Effector memory CD4-positive, alpha-beta T cell (primary cell): ENCODE results near the gene ATP10A.

Source experiments
- DNase-seq, 3 donors: peaks; one replicate each; pipeline ENCODE4 v3.0.0-alpha.2; 2020
- H3K27ac ChIP-seq: 2 replicates; pipeline ENCODE4 v1.7.0; 2013; ENCODE audit warnings: mild to moderate bottlenecking, low read length, moderate library complexity; ENCODE audit not compliant: insufficient read depth, poor library complexity, severe bottlenecking
- H3K27me3 ChIP-seq: replicated peaks from 2 replicates; pipeline ENCODE4 v1.7.0; 2013; ENCODE audit warnings: mild to moderate bottlenecking, low read length; ENCODE audit not compliant: insufficient read depth, control insufficient read depth, poor library complexity, severe bottlenecking
- H3K36me3 ChIP-seq: 2 replicates; pipeline ENCODE4 v1.7.0; 2013; ENCODE audit warnings: mild to moderate bottlenecking, low read length, moderate library complexity; ENCODE audit not compliant: control insufficient read depth, insufficient read depth
- H3K4me1 ChIP-seq: 2 replicates; pipeline ENCODE4 v1.7.0; 2013; ENCODE audit warnings: low read length, mild to moderate bottlenecking; ENCODE audit not compliant: control insufficient read depth, insufficient read depth, poor library complexity, severe bottlenecking
- H3K4me3 ChIP-seq: 2 replicates; pipeline ENCODE4 v1.7.0; 2013; ENCODE audit warnings: low read length, low read depth, mild to moderate bottlenecking; ENCODE audit not compliant: insufficient read depth, poor library complexity, severe bottlenecking
- H3K9me3 ChIP-seq: 2 replicates; pipeline ENCODE4 v1.7.0; 2013; ENCODE audit warnings: mild to moderate bottlenecking, low read length, moderate library complexity; ENCODE audit not compliant: control insufficient read depth

ATP10A gene

DNA sequence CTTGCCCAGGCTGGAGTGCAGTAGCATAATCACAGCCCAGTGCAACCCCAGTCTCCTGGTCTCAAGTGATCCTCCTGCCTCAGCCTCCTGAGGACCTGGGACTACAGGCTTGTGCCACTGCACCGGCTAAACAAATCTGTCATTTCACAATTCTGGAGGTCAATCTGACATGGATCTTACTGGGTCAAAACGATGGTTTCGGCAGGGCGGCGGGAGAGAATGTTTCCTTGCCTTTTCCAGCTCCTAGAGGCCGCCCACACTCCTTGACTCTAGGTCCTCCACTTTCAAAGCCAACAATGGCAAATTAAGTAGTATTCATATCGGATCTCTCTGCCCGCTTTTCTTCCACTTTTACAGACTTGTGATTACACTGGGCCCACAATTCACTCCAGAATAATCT is 14.8 kb downstream of the ATP10A start:
- H3K4me3 ChIP-seq: no peak overlapping the region
- no peaks in the 10 kb centered on the region for H3K36me3 ChIP-seq
- peak overlapping the region; percentile 86 for H3K27ac ChIP-seq
- no peak for DNase-seq
- H3K27me3 ChIP-seq: no peaks in the 10 kb centered on the region
- H3K9me3 ChIP-seq: no peaks in the 10 kb centered on the region
- H3K4me1 ChIP-seq: peaks cover 66% of the 10 kb centered on the region

GRCh38 chr15:25847051-25847450 is 16.1 kb downstream of the ATP10A start:
- Histone ChIP-seq H3K27ac (peak overlapping the region; percentile 30), H3K4me3 (no peak overlapping the region), H3K9me3 (no peaks in the 10 kb centered on the region), H3K36me3 (no peaks in the 10 kb centered on the region), H3K4me1 (peaks cover 53% of the 10 kb centered on the region), H3K27me3 (no peaks in the 10 kb centered on the region)
- no peak for DNase-seq

DNA sequence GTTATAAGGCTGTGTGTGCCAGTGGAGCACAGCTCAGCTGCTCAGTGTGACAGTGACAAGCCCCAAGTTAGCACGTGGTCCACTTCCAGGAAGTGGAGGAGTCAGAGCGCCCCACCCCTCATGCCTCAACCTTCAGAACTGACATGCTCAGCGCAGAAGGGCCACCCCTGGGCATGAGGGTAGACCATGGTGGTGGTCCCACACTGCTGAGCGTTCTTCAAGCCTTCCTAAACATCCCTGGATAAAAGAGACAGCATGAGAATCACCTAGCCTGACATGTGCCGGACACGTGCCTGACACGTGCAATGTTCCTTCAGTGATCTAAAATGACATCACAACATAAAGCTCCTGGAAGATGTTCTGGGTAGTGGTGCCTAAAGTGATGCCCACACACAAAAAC is 16.8 kb downstream of the ATP10A start:
- no peaks in the 10 kb centered on the region for H3K9me3 ChIP-seq
- DNase-seq: peak in 2 of 3 donors; percentile 35 to 39
- H3K4me3 ChIP-seq: no peak overlapping the region
- H3K36me3 ChIP-seq: no peaks in the 10 kb centered on the region
- H3K27me3 ChIP-seq: no peaks in the 10 kb centered on the region
- H3K27ac ChIP-seq: peak overlapping the region; percentile 30
- H3K4me1 ChIP-seq: peaks cover 46% of the 10 kb centered on the region

DNA sequence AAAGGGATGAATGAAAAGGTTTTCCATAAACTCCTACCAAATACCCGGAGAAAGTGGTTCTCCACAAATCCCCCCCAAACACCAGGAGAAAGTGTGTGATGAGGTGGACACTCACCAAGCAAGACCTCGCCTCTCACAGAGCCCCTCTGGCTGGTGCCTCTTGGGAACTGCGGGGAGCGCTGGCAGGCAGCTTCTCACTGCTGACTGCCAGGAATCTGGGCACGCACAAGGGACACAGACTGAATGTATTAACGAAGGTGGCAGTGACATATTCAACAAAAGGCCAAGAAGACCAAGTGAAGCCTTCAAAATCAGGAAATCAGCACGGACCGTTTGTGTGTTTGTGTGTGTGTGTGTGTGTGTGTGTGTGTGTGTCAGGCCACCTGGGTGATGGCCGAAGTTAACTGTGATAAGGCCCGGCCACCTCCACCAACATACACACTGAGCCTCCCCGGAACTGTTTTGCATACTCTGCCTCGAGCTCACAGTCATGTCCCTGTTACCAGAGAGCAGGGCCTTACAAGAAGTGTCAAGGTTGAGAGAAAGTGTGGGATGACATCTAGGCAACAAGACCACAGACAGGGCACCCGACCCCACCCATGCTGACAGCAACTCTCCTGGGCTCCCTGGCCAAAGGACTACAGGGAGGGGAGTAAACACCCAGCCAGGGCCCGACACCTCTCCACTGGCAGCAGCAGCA is 18.0 kb downstream of the ATP10A start:
- peaks cover 38% of the 10 kb centered on the region for H3K4me1 ChIP-seq
- H3K36me3 ChIP-seq: peaks cover 6% of the 10 kb centered on the region
- H3K27me3 ChIP-seq: no peaks in the 10 kb centered on the region
- DNase-seq: no peak
- H3K4me3 ChIP-seq: no peak overlapping the region
- no peaks in the 10 kb centered on the region for H3K9me3 ChIP-seq
- peak overlapping the region; percentile 20 for H3K27ac ChIP-seq

GRCh38 chr15:25844542-25844941 is 18.6 kb downstream of the ATP10A start:
- Histone ChIP-seq H3K27me3 (no peaks in the 10 kb centered on the region), H3K36me3 (peaks cover 6% of the 10 kb centered on the region), H3K27ac (no peak overlapping the region), H3K9me3 (no peaks in the 10 kb centered on the region), H3K4me1 (peaks cover 32% of the 10 kb centered on the region), H3K4me3 (no peak overlapping the region)
- DNase-seq: no peak

GRCh38 chr15:25844076-25844475 is 19.1 kb downstream of the ATP10A start:
- Histone ChIP-seq H3K4me1 (peaks cover 28% of the 10 kb centered on the region), H3K4me3 (no peak overlapping the region), H3K36me3 (peaks cover 6% of the 10 kb centered on the region), H3K9me3 (no peaks in the 10 kb centered on the region), H3K27ac (no peak overlapping the region), H3K27me3 (no peaks in the 10 kb centered on the region)
- no peak for DNase-seq

DNA sequence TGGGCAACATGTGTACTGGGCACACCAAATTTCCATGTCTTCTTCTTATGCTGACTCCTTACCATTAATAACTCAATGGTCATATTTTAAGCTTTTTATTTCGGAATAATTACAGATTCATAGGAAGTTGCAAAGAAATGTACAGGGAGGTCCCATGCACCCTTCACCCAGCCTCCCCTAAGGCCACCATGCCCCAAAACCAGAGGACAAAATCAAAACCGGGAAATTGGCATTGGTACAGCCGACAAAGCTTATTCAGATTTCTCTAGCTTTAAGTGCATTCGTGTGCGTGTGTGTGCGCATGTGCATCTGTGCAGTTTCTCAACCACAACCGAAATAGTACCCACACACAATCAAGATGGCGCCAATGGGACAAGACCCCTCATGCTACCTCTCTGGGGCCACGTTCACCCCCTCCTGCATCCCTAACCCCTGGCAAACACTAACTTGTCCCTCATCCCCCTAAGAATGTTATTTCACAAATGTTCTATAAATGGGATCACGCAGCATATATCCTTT is 23.4 kb downstream of the ATP10A start:
- no peak overlapping the region for H3K27ac ChIP-seq
- no peaks in the 10 kb centered on the region for H3K4me1 ChIP-seq
- no peak for DNase-seq
- H3K36me3 ChIP-seq: peaks cover 6% of the 10 kb centered on the region
- H3K27me3 ChIP-seq: no peaks in the 10 kb centered on the region
- no peak overlapping the region for H3K4me3 ChIP-seq
- H3K9me3 ChIP-seq: no peaks in the 10 kb centered on the region

GRCh38 chr15:25838871-25839195 is 24.3 kb downstream of the ATP10A start:
- H3K36me3 ChIP-seq: peaks cover 6% of the 10 kb centered on the region
- no peak overlapping the region for H3K4me3 ChIP-seq
- no peaks in the 10 kb centered on the region for H3K9me3 ChIP-seq
- DNase-seq: no peak
- H3K27ac ChIP-seq: no peak overlapping the region
- H3K4me1 ChIP-seq: no peaks in the 10 kb centered on the region
- H3K27me3 ChIP-seq: no peaks in the 10 kb centered on the region

- Histone ChIP-seq H3K4me3 (no peak overlapping the region), H3K9me3 (no peaks in the 10 kb centered on the region), H3K27ac (no peak overlapping the region), H3K4me1 (no peaks in the 10 kb centered on the region), H3K36me3 (peaks cover 6% of the 10 kb centered on the region), H3K27me3 (no peaks in the 10 kb centered on the region)
- no peak for DNase-seq
These were observed 24.8 kb downstream of the ATP10A start for GRCh38 chr15:25838191-25838870.

DNA sequence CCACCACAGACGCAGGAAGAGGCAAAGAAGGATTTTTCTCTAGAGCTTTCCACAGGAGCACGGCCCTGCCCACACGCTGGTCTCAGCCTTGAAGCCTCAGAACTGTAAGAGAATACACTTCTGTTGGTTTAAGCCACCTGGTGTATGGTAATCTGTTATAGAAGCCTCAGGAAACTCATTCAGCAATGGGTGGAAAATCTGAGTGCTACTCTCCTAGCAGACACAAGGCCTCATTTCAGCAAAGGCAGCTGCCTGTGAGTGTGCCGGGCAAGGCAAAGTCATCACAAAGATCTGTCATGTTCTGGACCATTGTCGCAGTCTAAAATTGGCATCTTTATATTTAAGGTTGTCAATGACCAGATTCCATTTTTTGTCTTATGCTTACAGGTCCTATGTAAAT is 31.0 kb downstream of the ATP10A start:
- Histone ChIP-seq H3K4me1 (no peaks in the 10 kb centered on the region), H3K36me3 (no peaks in the 10 kb centered on the region), H3K27ac (no peak overlapping the region), H3K9me3 (no peaks in the 10 kb centered on the region), H3K27me3 (no peaks in the 10 kb centered on the region), H3K4me3 (no peak overlapping the region)
- no peak for DNase-seq
